ENCODE results near the gene DPT.

DNA sequence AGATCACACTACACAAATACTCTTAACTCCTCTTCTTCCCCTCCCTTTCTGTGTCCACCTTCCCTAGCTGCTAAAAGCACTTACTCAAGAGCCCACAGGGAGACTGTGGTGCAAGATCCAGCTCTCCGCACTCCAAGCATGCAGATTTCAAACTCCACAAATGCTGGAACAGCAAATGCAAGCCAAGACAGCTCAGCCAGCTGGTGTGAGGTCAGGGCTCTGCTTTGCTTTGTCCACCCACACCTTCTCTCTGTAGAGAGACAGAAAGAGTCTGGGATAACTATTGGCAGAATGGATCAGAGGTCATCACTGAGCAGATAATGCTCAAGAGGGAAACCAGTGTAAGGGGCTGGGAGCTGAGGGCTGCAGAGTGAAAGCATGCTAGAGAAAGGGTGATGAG, 45.2 kb upstream of the DPT start:
- TF ChIP-seq, protein P1, sequence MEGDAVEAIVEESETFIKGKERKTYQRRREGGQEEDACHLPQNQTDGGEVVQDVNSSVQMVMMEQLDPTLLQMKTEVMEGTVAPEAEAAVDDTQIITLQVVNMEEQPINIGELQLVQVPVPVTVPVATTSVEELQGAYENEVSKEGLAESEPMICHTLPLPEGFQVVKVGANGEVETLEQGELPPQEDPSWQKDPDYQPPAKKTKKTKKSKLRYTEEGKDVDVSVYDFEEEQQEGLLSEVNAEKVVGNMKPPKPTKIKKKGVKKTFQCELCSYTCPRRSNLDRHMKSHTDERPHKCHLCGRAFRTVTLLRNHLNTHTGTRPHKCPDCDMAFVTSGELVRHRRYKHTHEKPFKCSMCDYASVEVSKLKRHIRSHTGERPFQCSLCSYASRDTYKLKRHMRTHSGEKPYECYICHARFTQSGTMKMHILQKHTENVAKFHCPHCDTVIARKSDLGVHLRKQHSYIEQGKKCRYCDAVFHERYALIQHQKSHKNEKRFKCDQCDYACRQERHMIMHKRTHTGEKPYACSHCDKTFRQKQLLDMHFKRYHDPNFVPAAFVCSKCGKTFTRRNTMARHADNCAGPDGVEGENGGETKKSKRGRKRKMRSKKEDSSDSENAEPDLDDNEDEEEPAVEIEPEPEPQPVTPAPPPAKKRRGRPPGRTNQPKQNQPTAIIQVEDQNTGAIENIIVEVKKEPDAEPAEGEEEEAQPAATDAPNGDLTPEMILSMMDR (IDR thresholded peaks at IDR 0.05; ENCODE audit: low read length): no peak
- TF ChIP-seq EZH2 (optimal IDR thresholded peaks at IDR 0.05; ENCODE audit: low read depth, low read length): no peak

All from MM.1S (cell line).